ENCODE data around the gene ZNF575.

The ZNF575 gene

GRCh38 chr19:43540381-43540780 lies 7.4 kb downstream of the ZNF575 start:
- Histone ChIP-seq H4K20me1 (ENCODE audit: insufficient read depth, low read length, poor library complexity, severe bottlenecking) (no peaks in the 10 kb centered on the region), H3K79me2 (ENCODE audit: insufficient read depth, low read length) (no peaks in the 10 kb centered on the region), H3K4me3 (ENCODE audit: low read length, poor library complexity, severe bottlenecking) (no peak overlapping the region), H3K9me2 (replicated peaks; ENCODE audit: low read depth, low read length) (no peaks in the 10 kb centered on the region), H3K4me1 (ENCODE audit: insufficient read depth, low read length, poor library complexity, severe bottlenecking) (no peaks in the 10 kb centered on the region), H2AFZ (ENCODE audit: low read length) (no peak overlapping the region), H3K9me3 (ENCODE audit: insufficient read depth, low read depth, low read length) (no peaks in the 10 kb centered on the region), H3K9ac (ENCODE audit: low read depth, low read length, poor library complexity, severe bottlenecking) (no peak overlapping the region), H3K36me3 (ENCODE audit: insufficient read depth, low read length) (peaks cover 50% of the 10 kb centered on the region; the same call in 1 of the 2 replicates), H3K4me2 (ENCODE audit: low read depth, low read length, poor library complexity, severe bottlenecking) (no peak overlapping the region), H3K27me3 (ENCODE audit: insufficient read depth, low read length, poor library complexity, severe bottlenecking) (no peaks in the 10 kb centered on the region), H3F3A (ENCODE audit: low read depth) (no peaks in the 10 kb centered on the region)
- no peak for TF ChIP-seq EZH2phosphoT487 (IDR thresholded peaks at IDR 0.05; ENCODE audit: borderline replicate concordance)
- TF ChIP-seq, protein P1, sequence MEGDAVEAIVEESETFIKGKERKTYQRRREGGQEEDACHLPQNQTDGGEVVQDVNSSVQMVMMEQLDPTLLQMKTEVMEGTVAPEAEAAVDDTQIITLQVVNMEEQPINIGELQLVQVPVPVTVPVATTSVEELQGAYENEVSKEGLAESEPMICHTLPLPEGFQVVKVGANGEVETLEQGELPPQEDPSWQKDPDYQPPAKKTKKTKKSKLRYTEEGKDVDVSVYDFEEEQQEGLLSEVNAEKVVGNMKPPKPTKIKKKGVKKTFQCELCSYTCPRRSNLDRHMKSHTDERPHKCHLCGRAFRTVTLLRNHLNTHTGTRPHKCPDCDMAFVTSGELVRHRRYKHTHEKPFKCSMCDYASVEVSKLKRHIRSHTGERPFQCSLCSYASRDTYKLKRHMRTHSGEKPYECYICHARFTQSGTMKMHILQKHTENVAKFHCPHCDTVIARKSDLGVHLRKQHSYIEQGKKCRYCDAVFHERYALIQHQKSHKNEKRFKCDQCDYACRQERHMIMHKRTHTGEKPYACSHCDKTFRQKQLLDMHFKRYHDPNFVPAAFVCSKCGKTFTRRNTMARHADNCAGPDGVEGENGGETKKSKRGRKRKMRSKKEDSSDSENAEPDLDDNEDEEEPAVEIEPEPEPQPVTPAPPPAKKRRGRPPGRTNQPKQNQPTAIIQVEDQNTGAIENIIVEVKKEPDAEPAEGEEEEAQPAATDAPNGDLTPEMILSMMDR (conservative IDR thresholded peaks at IDR 0.05; ENCODE audit: low read length) = no peak

DNA sequence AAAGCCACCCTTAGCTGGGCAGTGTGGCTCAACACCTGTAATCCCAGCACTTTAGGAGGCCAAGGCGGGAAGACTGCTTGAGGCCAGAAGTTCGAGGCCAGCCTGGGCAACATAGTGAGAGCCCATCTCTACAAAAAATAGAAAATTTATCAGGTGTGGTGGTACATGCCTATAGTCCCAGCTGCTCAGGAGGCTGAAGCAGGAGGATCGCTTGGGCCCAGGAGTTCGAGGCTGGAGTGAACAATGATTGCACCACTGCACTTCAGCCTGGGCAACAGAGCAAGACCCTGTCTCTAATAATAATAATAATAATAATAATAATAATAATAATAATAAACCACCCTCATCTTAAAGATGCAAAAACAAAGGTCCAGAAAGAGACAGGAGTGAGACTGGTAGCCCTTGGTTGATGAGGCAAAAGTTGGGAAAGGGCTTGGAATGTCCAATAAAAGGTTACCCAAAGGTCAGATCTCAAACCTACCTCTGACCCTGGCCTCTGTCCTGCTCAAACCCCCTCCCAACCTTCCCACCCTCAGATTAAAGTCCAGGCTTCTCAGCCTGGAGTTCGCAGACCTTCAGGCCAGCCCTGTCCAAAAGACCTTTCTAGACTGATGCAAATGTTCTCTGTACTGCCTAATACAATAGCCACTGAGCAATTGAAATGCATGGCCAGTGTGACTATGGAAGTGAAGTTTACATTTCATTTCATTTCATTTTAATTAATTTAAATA lies 9.1 kb downstream of the ZNF575 start:
- Histone ChIP-seq H3K36me3 (ENCODE audit: insufficient read depth, low read length) (peaks cover 51% of the 10 kb centered on the region; the same call in 1 of the 2 replicates), H3K4me1 (ENCODE audit: insufficient read depth, low read length, poor library complexity, severe bottlenecking) (no peaks in the 10 kb centered on the region), H3K27me3 (ENCODE audit: insufficient read depth, low read length, poor library complexity, severe bottlenecking) (no peaks in the 10 kb centered on the region), H3K9ac (ENCODE audit: low read depth, low read length, poor library complexity, severe bottlenecking) (no peak overlapping the region), H3F3A (ENCODE audit: low read depth) (no peaks in the 10 kb centered on the region), H3K9me3 (ENCODE audit: insufficient read depth, low read depth, low read length) (no peaks in the 10 kb centered on the region), H4K20me1 (ENCODE audit: insufficient read depth, low read length, poor library complexity, severe bottlenecking) (no peaks in the 10 kb centered on the region), H2AFZ (ENCODE audit: low read length) (no peak overlapping the region), H3K79me2 (ENCODE audit: insufficient read depth, low read length) (no peaks in the 10 kb centered on the region), H3K9me2 (replicated peaks; ENCODE audit: low read depth, low read length) (no peaks in the 10 kb centered on the region), H3K4me3 (ENCODE audit: low read length, poor library complexity, severe bottlenecking) (no peak overlapping the region), H3K4me2 (ENCODE audit: low read depth, low read length, poor library complexity, severe bottlenecking) (no peak overlapping the region)
- TF ChIP-seq, protein P1 (conservative IDR thresholded peaks at IDR 0.05; ENCODE audit: low read length) = no peak
- TF ChIP-seq EZH2phosphoT487 (IDR thresholded peaks at IDR 0.05; ENCODE audit: borderline replicate concordance) = no peak

- Histone ChIP-seq H3K36me3 (ENCODE audit: insufficient read depth, low read length) (peaks cover 43% of the 10 kb centered on the region; the same call in 1 of the 2 replicates), H3F3A (ENCODE audit: low read depth) (no peaks in the 10 kb centered on the region), H2AFZ (ENCODE audit: low read length) (no peak overlapping the region), H4K20me1 (ENCODE audit: insufficient read depth, low read length, poor library complexity, severe bottlenecking) (no peaks in the 10 kb centered on the region), H3K79me2 (ENCODE audit: insufficient read depth, low read length) (no peaks in the 10 kb centered on the region), H3K9me3 (ENCODE audit: insufficient read depth, low read depth, low read length) (no peaks in the 10 kb centered on the region), H3K4me2 (ENCODE audit: low read depth, low read length, poor library complexity, severe bottlenecking) (no peak overlapping the region), H3K4me3 (ENCODE audit: low read length, poor library complexity, severe bottlenecking) (no peak overlapping the region), H3K27me3 (ENCODE audit: insufficient read depth, low read length, poor library complexity, severe bottlenecking) (no peaks in the 10 kb centered on the region), H3K4me1 (ENCODE audit: insufficient read depth, low read length, poor library complexity, severe bottlenecking) (no peaks in the 10 kb centered on the region), H3K9me2 (replicated peaks; ENCODE audit: low read depth, low read length) (no peaks in the 10 kb centered on the region), H3K9ac (ENCODE audit: low read depth, low read length, poor library complexity, severe bottlenecking) (no peak overlapping the region)
- TF ChIP-seq EZH2phosphoT487 (IDR thresholded peaks at IDR 0.05; ENCODE audit: borderline replicate concordance) = no peak
- TF ChIP-seq, protein P1 (conservative IDR thresholded peaks at IDR 0.05; ENCODE audit: low read length) = no peak
Measured at GRCh38 chr19:43544077-43544476, 11.1 kb downstream of the ZNF575 start.
